Stimulated activated CD4-positive, alpha-beta T cell treated with anti-CD3 and anti-CD28 coated beads, TNF-alpha, amount 100 ng/mL, for 4 hours (primary cell): Measurements from ENCODE around the gene ADAMTS3.

ENCODE experiments used
- DNase-seq, 3 experiments: peaks; one replicate each; pipeline ENCODE4 v3.0.0-alpha.2; 2020; ENCODE audit warnings: low read depth in 3 of 3

ADAMTS3 gene

GRCh38 chr4:72410158-72410557, 158.9 kb downstream of the ADAMTS3 start:
- DNase-seq: no peak

GRCh38 chr4:72408568-72408967, 160.5 kb downstream of the ADAMTS3 start:
- no peak for DNase-seq

- no peak for DNase-seq
These were observed 163.6 kb downstream of the ADAMTS3 start for GRCh38 chr4:72405417-72405816.

- DNase-seq: no peak
These were observed 171.7 kb downstream of the ADAMTS3 start for GRCh38 chr4:72397314-72397713.

- no peak for DNase-seq
These were observed 174.9 kb downstream of the ADAMTS3 start for GRCh38 chr4:72394012-72394663.

- DNase-seq: no peak
These were observed 177.7 kb downstream of the ADAMTS3 start for GRCh38 chr4:72391281-72391680.

- no peak for DNase-seq
These were observed 178.6 kb downstream of the ADAMTS3 start for GRCh38 chr4:72390409-72390808.

- DNase-seq: no peak
These were observed 180.5 kb downstream of the ADAMTS3 start for GRCh38 chr4:72388521-72388920.

GRCh38 chr4:72387959-72388358, 181.1 kb downstream of the ADAMTS3 start:
- no peak for DNase-seq

- DNase-seq: no peak
These were observed 185.6 kb downstream of the ADAMTS3 start for GRCh38 chr4:72383439-72383838.

GRCh38 chr4:72378901-72379300, 190.1 kb downstream of the ADAMTS3 start:
- DNase-seq: no peak

- no peak for DNase-seq
These were observed 191.4 kb downstream of the ADAMTS3 start for GRCh38 chr4:72377491-72378194.

- no peak for DNase-seq
These were observed 192.1 kb downstream of the ADAMTS3 start for GRCh38 chr4:72376901-72377300.

GRCh38 chr4:72375073-72375736, 193.8 kb downstream of the ADAMTS3 start:
- DNase-seq: no peak

- no peak for DNase-seq
These were observed 194.9 kb downstream of the ADAMTS3 start for GRCh38 chr4:72374159-72374558.

GRCh38 chr4:72366601-72367000, 202.4 kb downstream of the ADAMTS3 start:
- DNase-seq: no peak

GRCh38 chr4:72365981-72366380, 203.0 kb downstream of the ADAMTS3 start:
- DNase-seq: no peak

- no peak for DNase-seq
These were observed 204.0 kb downstream of the ADAMTS3 start for GRCh38 chr4:72365016-72365415.

- no peak for DNase-seq
These were observed 208.9 kb downstream of the ADAMTS3 start for GRCh38 chr4:72360075-72360474.

- DNase-seq: no peak
These were observed 210.5 kb downstream of the ADAMTS3 start for GRCh38 chr4:72358483-72358882.

- DNase-seq: no peak
These were observed 211.1 kb downstream of the ADAMTS3 start for GRCh38 chr4:72357908-72358307.

- DNase-seq: no peak
These were observed 216.3 kb downstream of the ADAMTS3 start for GRCh38 chr4:72352711-72353110.

- no peak for DNase-seq
These were observed 217.5 kb downstream of the ADAMTS3 start for GRCh38 chr4:72351521-72351920.
